ENCODE results near the gene FBXO38.
"Not testable (repeated sequence)": the region's sequence is repeated elsewhere in the genome, so short reads cannot be mapped to it uniquely, and the experiment has no call there.

The FBXO38 gene

GRCh38 chr5:148433826-148434225, 50.1 kb downstream of the FBXO38 start:
- no peak for DNase-seq

- no peak for DNase-seq
These were observed 52.3 kb downstream of the FBXO38 start for GRCh38 chr5:148436029-148436428.

- no peak for DNase-seq
These were observed 53.5 kb downstream of the FBXO38 start for GRCh38 chr5:148437249-148437648.

GRCh38 chr5:148438933-148439332, 55.2 kb downstream of the FBXO38 start:
- DNase-seq = no peak

DNA sequence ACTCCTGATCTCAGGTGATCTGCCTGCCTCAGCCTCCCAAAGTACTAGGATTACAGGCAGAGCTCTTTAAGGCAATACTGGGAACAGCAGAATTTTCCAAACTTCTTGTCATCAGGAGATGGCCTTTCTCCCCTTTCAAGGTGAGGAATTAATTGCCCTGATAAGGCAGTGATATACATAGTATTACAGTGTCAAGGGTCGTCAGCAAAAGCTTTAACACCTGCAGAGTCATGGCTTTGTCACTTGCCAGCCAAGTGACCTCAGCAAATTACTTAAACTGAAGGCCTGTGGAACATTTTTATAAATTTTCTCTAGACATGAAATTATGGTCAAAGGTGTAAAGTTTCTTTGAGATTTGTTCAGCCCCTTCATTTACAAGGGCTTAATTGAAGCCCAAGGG, 59.5 kb downstream of the FBXO38 start:
- DNase-seq = no peak

DNA sequence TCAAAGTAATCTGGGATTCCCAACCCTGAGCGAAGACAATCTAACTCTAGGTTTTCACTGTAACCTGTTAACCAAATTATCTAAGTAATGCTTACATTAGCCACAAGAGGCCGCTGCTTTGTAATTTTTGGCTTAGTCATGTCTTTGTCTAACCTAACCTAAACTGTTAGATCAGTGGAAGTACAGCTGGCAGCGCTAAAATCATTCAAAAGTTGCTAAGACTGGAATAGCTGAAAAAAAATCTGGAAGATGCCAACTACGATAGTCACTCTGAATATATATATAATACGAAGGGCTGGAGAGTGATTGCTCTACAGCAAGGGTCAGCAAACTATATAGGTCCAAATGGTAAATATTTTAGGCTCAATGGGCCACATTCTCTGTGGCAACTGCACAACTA, 60.2 kb downstream of the FBXO38 start:
- peak; percentile 15 for DNase-seq

- DNase-seq = no peak
These were observed 61.8 kb downstream of the FBXO38 start for GRCh38 chr5:148445578-148445977.

- DNase-seq = no peak
These were observed 62.9 kb downstream of the FBXO38 start for GRCh38 chr5:148446611-148447010.

DNA sequence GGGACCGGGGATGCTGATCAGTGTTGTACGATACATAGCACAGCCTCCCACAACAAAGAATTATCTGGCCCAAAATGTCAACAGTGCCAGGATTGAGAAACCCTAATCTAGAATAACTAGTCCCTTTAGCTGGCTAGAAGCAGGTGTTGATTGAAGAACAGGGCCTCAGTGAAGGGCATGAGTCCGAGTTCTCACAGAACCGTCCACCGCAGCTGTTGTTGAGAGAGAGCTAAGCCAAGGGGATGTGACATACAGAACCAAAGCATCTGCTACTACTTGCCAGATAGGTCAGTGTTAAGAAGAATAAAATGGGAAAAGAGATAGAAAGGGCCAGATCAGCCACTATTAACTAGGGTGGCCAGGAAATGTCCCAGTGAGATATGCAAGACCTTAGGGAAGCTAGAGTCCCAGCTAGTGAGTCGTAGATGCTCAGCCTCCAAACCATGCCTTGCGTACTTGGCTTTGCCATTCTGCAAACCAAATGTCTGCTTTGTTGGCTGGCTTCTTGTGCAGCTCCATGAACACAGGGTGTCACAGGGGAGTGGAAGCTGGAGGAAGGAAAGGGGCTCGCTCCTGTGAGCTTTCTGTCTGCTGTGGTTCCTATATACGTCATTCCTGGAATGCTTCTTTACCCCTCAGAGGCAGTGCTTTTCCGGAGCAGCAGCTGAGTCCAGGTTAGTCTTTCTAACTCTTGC, 68.9 kb downstream of the FBXO38 start:
- no peak for DNase-seq

DNA sequence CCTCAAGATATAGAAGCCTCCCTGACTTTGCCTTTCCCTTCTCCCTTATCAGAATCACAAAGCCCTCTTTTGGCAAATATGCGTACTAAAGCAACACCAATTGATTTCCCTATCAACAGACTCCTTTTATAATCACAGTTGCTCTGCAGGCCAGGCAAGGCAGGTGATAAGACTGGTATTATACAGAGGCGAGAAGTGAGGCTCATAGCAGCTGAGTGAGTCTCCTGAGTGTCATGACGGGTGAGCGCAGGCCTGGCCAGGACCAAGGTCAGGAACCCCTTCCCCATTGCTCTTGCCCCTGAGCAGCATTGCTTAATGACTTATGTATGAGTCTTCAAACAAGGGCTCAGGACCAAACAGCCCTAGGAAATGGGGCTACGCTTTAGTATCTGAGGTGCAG, 70.8 kb downstream of the FBXO38 start:
- DNase-seq = no peak

GRCh38 chr5:148455185-148455584, 71.4 kb downstream of the FBXO38 start:
- no peak for DNase-seq

GRCh38 chr5:148457183-148457620, 73.4 kb downstream of the FBXO38 start:
- DNase-seq = no peak

DNA sequence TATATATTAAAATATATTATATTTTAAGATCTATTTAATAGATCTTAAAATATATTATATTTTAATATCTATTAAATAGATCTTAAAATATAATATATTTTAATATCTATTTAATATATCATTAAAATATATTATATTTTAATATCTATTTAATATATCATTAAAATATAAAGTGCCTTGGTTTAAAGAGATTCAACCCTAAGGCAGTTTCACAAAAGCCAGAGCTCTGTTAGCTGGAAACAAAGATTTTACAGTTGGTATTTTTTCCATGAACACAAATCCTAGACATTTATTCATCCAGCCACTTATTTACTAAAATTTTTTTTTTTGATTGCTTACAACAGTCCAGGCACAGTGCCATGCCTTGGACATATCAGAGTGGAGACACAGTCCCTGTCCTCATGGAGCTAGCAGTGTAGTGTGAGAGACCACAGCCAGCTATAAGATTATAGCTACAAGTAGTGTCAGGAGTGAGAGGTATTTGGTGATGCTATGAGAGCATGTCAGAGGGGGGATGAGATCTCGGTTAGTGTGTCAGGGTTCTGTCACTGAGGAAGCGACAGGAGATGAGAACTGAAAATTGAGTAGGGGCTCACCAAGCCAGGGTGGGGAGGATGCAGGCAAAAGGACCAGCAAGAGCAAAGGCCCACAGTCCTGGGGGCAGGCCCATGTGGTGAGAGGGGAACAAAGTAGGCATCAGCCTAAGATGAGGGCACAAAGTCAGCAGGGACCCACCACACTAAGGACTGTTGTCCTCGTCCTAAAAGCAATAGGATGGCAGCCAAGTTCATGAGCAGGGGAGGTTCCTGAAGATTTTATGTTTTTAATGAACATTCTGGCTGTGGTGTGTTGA, 74.5 kb downstream of the FBXO38 start:
- no peak for DNase-seq

GRCh38 chr5:148459669-148460068, 75.9 kb downstream of the FBXO38 start:
- DNase-seq = no peak

GRCh38 chr5:148465381-148466235, 81.8 kb downstream of the FBXO38 start:
- no peak for DNase-seq

- DNase-seq = no peak
These were observed 82.5 kb downstream of the FBXO38 start for GRCh38 chr5:148466236-148466580.

- no peak for DNase-seq
These were observed 84.2 kb downstream of the FBXO38 start for GRCh38 chr5:148467958-148468357.

- not testable (repeated sequence) for DNase-seq
These were observed 85.0 kb downstream of the FBXO38 start for GRCh38 chr5:148468746-148469145.

DNA sequence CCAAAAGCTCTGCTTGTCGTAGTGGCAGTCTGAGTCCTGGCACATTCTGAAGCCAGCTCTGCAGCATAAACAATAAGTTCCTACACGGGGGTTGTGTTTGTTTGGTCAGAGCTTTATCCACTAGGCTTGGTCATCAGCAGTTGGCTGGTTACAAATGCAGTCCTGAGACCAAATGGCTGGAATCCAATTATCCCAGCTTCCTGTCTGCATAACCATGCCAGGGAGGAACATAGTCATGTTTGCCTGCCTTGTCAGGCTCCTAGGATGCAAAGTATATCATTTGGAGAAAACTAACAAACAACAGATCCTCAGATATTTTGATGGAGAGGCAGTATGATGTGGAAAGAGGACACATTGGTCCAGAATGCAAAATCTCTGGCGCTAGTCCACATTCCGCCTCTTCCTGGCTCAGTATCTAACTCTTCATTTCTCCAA, 85.8 kb downstream of the FBXO38 start:
- DNase-seq = no peak

GRCh38 chr5:148471379-148471778, 87.6 kb downstream of the FBXO38 start:
- DNase-seq = no peak

- DNase-seq = no peak
These were observed 90.3 kb downstream of the FBXO38 start for GRCh38 chr5:148474025-148474511.

DNA sequence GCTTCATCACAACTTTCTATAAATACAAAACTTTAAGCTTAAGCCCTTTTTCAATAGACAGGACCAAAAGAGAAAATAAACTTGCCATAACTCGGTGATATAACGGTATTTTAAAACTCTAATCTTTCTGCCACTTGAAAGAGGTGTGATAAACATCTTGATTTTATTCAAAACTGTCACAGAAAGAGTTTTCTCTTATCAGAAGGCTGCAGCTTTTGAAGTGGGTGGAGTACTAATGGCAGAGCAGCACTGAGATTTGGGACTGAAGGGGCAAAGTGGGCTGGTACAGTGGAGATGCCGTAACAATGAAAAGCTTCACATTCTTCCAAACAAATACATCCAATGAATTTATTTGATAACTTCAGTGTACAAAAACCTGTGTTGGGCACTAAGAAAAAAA, 92.5 kb downstream of the FBXO38 start:
- no peak for DNase-seq

DNA sequence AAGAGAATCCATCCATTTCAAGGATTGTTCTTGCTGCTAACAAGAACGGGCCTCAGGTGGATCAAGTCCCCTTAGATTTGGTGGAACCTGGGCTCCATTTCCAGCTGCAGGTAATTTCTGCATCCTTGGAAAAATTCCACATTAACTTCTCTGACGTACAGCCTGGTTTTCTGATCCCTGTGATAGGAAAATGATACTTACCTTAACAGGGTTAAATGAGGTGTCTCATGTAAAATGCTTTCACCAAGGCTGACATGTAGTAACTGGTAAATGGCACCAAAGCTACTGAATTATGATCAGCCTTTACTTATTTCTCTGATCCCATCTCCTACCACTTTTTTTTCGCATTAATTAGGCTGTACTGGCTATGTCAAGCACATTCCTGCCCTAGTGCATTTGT, 93.7 kb downstream of the FBXO38 start:
- no peak for DNase-seq

Data from DMS 273 treated with DMSO at 0.1 percent for 48 hours (cell line).